AG09319 (cell line): ENCODE data around the gene EVC2.

ENCODE experiments used
- DNase-seq: peaks from one replicate; pipeline ENCODE4 v3.0.0-alpha.2; 2010; ENCODE audit warnings: low read depth; ENCODE audit errors: extremely low read depth
- CTCF ChIP-seq: IDR thresholded peaks from 2 replicates; pipeline ENCODE4 v1.5.1; 2011; ENCODE audit warnings: low read depth, mild to moderate bottlenecking, inconsistent platforms, low read length, moderate library complexity

Gene EVC2

GRCh38 chr4:5629542-5629941, 78.8 kb downstream of the EVC2 start:
- no peak for DNase-seq
- TF ChIP-seq CTCF, result no peak

GRCh38 chr4:5626913-5627312, 81.4 kb downstream of the EVC2 start:
- no peak for TF ChIP-seq CTCF
- no peak for DNase-seq

- no peak for DNase-seq
- TF ChIP-seq CTCF, result no peak
These were observed 85.8 kb downstream of the EVC2 start for GRCh38 chr4:5622596-5622995.

- no peak for DNase-seq
- no peak for TF ChIP-seq CTCF
These were observed 88.3 kb downstream of the EVC2 start for GRCh38 chr4:5619913-5620625.

- DNase-seq, result no peak
- TF ChIP-seq CTCF, result no peak
These were observed 90.1 kb downstream of the EVC2 start for GRCh38 chr4:5618051-5618960.

- no peak for DNase-seq
- no peak for TF ChIP-seq CTCF
These were observed 91.9 kb downstream of the EVC2 start for GRCh38 chr4:5616331-5616950.
